Activated T-helper 2 cell treated with anti-CD3 and anti-CD28 coated beads, Interferon-gamma antibody, Interleukin-2, Interleukin-4, amounts not matched to agents 10 μg/mL and 5 μg/mL and 100 μg/mL, durations not matched to agents 14 hours and 24 hours and 36 hours (primary cell): ENCODE measurements around the gene HIP1. TPM values are rescaled to one million over a fixed set of nuclear protein-coding genes. Genes with fewer than 3 reads are reported as not detected.
"Not testable (repeated sequence)": the region's sequence is repeated elsewhere in the genome, so short reads cannot be mapped to it uniquely, and the experiment has no call there.

Source experiments
- DNase-seq: peaks from one replicate; pipeline ENCODE4 v3.0.0; 2021; ENCODE audit warnings: low spot score
- H3K27ac Mint-ChIP-seq: one replicate; pipeline ENCODE4 v1.8.0; 2021; ENCODE audit warnings: mixed read lengths
- H3K27me3 Mint-ChIP-seq: one replicate; pipeline ENCODE4 v1.8.0; 2021; ENCODE audit warnings: low read depth, mixed read lengths
- H3K36me3 Mint-ChIP-seq: one replicate; pipeline ENCODE4 v1.8.0; 2021; ENCODE audit warnings: low read depth, mixed read lengths
- H3K4me1 Mint-ChIP-seq: one replicate; pipeline ENCODE4 v1.8.0; 2021; ENCODE audit warnings: low read depth, mixed read lengths
- H3K4me3 Mint-ChIP-seq: one replicate; pipeline ENCODE4 v1.8.0; 2021; ENCODE audit warnings: low read depth, mild to moderate bottlenecking, moderate library complexity, mixed read lengths
- H3K9me3 Mint-ChIP-seq: one replicate; pipeline ENCODE4 v1.8.0; 2021; ENCODE audit warnings: mixed read lengths
- intact Hi-C: fragments of 100-400 bp; cut with micrococcal nuclease; formaldehyde crosslinking; loops from one replicate; pipeline ENCODE4 v1.15.1; 2023
- total RNA-seq: library from RNA; stranded (reverse); gene quantifications from 2 replicates; pipeline ENCODE4 v1.2.3, GENCODE V29; 2022

The HIP1 gene
- total RNA-seq, 1 donor from 2014 or later: 10.6 TPM

GRCh38 chr7:75718390-75719031, 20.2 kb downstream of the HIP1 start:
- DNase-seq: no peak
- Mint-ChIP-seq H3K27ac (no peak overlapping the region), H3K4me1 (no peaks in the 10 kb centered on the region), H3K27me3 (no peaks in the 10 kb centered on the region), H3K9me3 (no peaks in the 10 kb centered on the region), H3K36me3 (no peaks in the 10 kb centered on the region), H3K4me3 (no peak overlapping the region)
- intact Hi-C loops: no loop called here

GRCh38 chr7:75717746-75718145, 21.0 kb downstream of the HIP1 start:
- DNase-seq, H3K4me3 Mint-ChIP-seq, H3K36me3 Mint-ChIP-seq, H3K27ac Mint-ChIP-seq, intact Hi-C loops, H3K4me1 Mint-ChIP-seq, H3K27me3 Mint-ChIP-seq, H3K9me3 Mint-ChIP-seq: not testable (repeated sequence)

- no peaks in the 10 kb centered on the region for H3K36me3 Mint-ChIP-seq
- peaks cover 3% of the 10 kb centered on the region for H3K4me1 Mint-ChIP-seq
- no peaks in the 10 kb centered on the region for H3K9me3 Mint-ChIP-seq
- intact Hi-C loops: no loop called here
- H3K27me3 Mint-ChIP-seq: peaks cover 7% of the 10 kb centered on the region
- H3K4me3 Mint-ChIP-seq: no peak overlapping the region
- H3K27ac Mint-ChIP-seq: no peak overlapping the region
- DNase-seq: no peak
Observed at GRCh38 chr7:75716992-75717626, 21.6 kb downstream of the HIP1 start.

- H3K27me3 Mint-ChIP-seq: peaks cover 19% of the 10 kb centered on the region
- H3K27ac Mint-ChIP-seq: no peak overlapping the region
- H3K4me1 Mint-ChIP-seq: peaks cover 3% of the 10 kb centered on the region
- DNase-seq: no peak
- H3K4me3 Mint-ChIP-seq: no peak overlapping the region
- peaks cover 3% of the 10 kb centered on the region for H3K9me3 Mint-ChIP-seq
- intact Hi-C loops: no loop called here
- H3K36me3 Mint-ChIP-seq: no peaks in the 10 kb centered on the region
Observed at GRCh38 chr7:75715864-75716263, 22.9 kb downstream of the HIP1 start.

GRCh38 chr7:75712517-75713361, 26.0 kb downstream of the HIP1 start:
- DNase-seq: no peak
- intact Hi-C loops: no loop called here
- Mint-ChIP-seq H3K4me1 (peaks cover 3% of the 10 kb centered on the region), H3K36me3 (no peaks in the 10 kb centered on the region), H3K27me3 (peaks cover 19% of the 10 kb centered on the region), H3K4me3 (no peak overlapping the region), H3K9me3 (peaks cover 20% of the 10 kb centered on the region), H3K27ac (no peak overlapping the region)

- Mint-ChIP-seq H3K9me3 (peaks cover 20% of the 10 kb centered on the region), H3K27me3 (peaks cover 19% of the 10 kb centered on the region), H3K4me1 (peaks cover 3% of the 10 kb centered on the region), H3K27ac (no peak overlapping the region), H3K36me3 (no peaks in the 10 kb centered on the region), H3K4me3 (no peak overlapping the region)
- intact Hi-C loops: no loop called here
- DNase-seq: no peak
Observed at GRCh38 chr7:75711656-75712514, 26.9 kb downstream of the HIP1 start.

- intact Hi-C loops: no loop called here
- Mint-ChIP-seq H3K36me3 (no peaks in the 10 kb centered on the region), H3K4me3 (no peak overlapping the region), H3K27me3 (peaks cover 19% of the 10 kb centered on the region), H3K9me3 (peaks cover 20% of the 10 kb centered on the region), H3K27ac (no peak overlapping the region), H3K4me1 (peaks cover 3% of the 10 kb centered on the region)
- no peak for DNase-seq
Observed at GRCh38 chr7:75711076-75711475, 27.7 kb downstream of the HIP1 start.

- no peaks in the 10 kb centered on the region for H3K4me1 Mint-ChIP-seq
Observed at GRCh38 chr7:75704928-75705327, 33.8 kb downstream of the HIP1 start.

GRCh38 chr7:75702515-75702914, 36.2 kb downstream of the HIP1 start:
- Mint-ChIP-seq H3K9me3 (no peaks in the 10 kb centered on the region), H3K36me3 (no peaks in the 10 kb centered on the region), H3K27me3 (no peaks in the 10 kb centered on the region), H3K4me3 (no peak overlapping the region), H3K4me1 (no peaks in the 10 kb centered on the region), H3K27ac (no peak overlapping the region)
- DNase-seq: no peak
- intact Hi-C loops: no loop called here

More at GRCh38 chr7:75704928-75705327, 33.8 kb downstream of the HIP1 start:
- Mint-ChIP-seq H3K27me3 (no peaks in the 10 kb centered on the region), H3K9me3 (peaks cover 12% of the 10 kb centered on the region), H3K36me3 (no peaks in the 10 kb centered on the region), H3K27ac (no peak overlapping the region), H3K4me3 (no peak overlapping the region)
- no peak for DNase-seq
- intact Hi-C loops: no loop called here

GRCh38 chr7:75699993-75700392, 38.7 kb downstream of the HIP1 start:
- Mint-ChIP-seq H3K27ac (no peak overlapping the region), H3K36me3 (no peaks in the 10 kb centered on the region), H3K9me3 (no peaks in the 10 kb centered on the region), H3K27me3 (peaks cover 2% of the 10 kb centered on the region), H3K4me3 (no peak overlapping the region), H3K4me1 (no peaks in the 10 kb centered on the region)
- intact Hi-C loops: no loop called here
- DNase-seq: no peak

GRCh38 chr7:75698358-75698757, 40.4 kb downstream of the HIP1 start:
- Mint-ChIP-seq H3K4me3 (no peak overlapping the region), H3K27me3 (peaks cover 7% of the 10 kb centered on the region), H3K4me1 (no peaks in the 10 kb centered on the region), H3K9me3 (no peaks in the 10 kb centered on the region), H3K27ac (no peak overlapping the region), H3K36me3 (no peaks in the 10 kb centered on the region)
- DNase-seq: no peak
- intact Hi-C loops: no loop called here

GRCh38 chr7:75696263-75697037, 42.3 kb downstream of the HIP1 start:
- H3K9me3 Mint-ChIP-seq: no peaks in the 10 kb centered on the region
- intact Hi-C loops: no loop called here
- no peaks in the 10 kb centered on the region for H3K36me3 Mint-ChIP-seq
- H3K4me3 Mint-ChIP-seq: no peak overlapping the region
- H3K27ac Mint-ChIP-seq: no peak overlapping the region
- DNase-seq: no peak
- H3K4me1 Mint-ChIP-seq: no peaks in the 10 kb centered on the region
- H3K27me3 Mint-ChIP-seq: peaks cover 7% of the 10 kb centered on the region
